ENCODE data around the gene XRCC5. TPM values are rescaled to one million over a fixed set of nuclear protein-coding genes. Genes with fewer than 3 reads are reported as not detected.

The XRCC5 gene
- total RNA-seq, 1 experiment from 2014 or later = 322 TPM

- BruUV-seq (replicated peaks) = TSS peak; percentile 0
- Histone ChIP-seq H3K27me3 (ENCODE audit: control insufficient read depth, insufficient read depth, low read length) (no peaks in the 10 kb centered on the region), H3K4me3 (ENCODE audit: low read depth in 2 of 2, low read length in 2 of 2) (no peak overlapping the region), H3K9me3 (ENCODE audit: control insufficient read depth, insufficient read depth, low read depth, low read length) (no peaks in the 10 kb centered on the region), H3K4me1 (ENCODE audit: control insufficient read depth, insufficient read depth, low read length) (no peaks in the 10 kb centered on the region; the same call in 1 of the 2 replicates), H3K27ac (ENCODE audit: low read length) (no peak overlapping the region), H3K36me3 (ENCODE audit: control insufficient read depth, insufficient read depth, low read length) (peaks cover 82% of the 10 kb centered on the region)
- in situ Hi-C loops (cut with HindIII; ENCODE audit: low pct_unique_long_range_greater_than_20kb, low sequenced_read_pairs) (no loop called here), intact Hi-C loops (cut with micrococcal nuclease; ENCODE audit: unreplicated experiment) (no loop called here)
- POLR2A ChIA-PET = no interaction called here
- TF ChIP-seq SIN3A (IDR thresholded peaks at IDR 0.05; ENCODE audit: borderline replicate concordance, insufficient read depth, low read depth, low read length) = no peak
- TF ChIP-seq POLR2AphosphoS5 (IDR thresholded peaks at IDR 0.05; ENCODE audit: low read depth, low read length) = no peak
- TF ChIP-seq REST (IDR thresholded peaks at IDR 0.05; ENCODE audit: insufficient read depth in 1 of 2, low read depth in 2 of 2, low read length in 1 of 2) = no peak
- no peak for TF ChIP-seq CTCF (IDR thresholded peaks at IDR 0.05)
- TF ChIP-seq TCF7L2 (IDR thresholded peaks at IDR 0.05; ENCODE audit: low read depth, low read length) = no peak
- ATAC-seq (no peak), DNase-seq (ENCODE audit: low read depth, low spot score) (no peak)
- CTCF ChIA-PET = no interaction called here
Observed at GRCh38 chr2:216131175-216131926, 22.2 kb downstream of the XRCC5 start.

GRCh38 chr2:216132585-216132984, 23.4 kb downstream of the XRCC5 start:
- intact Hi-C loops (cut with micrococcal nuclease; ENCODE audit: unreplicated experiment) = no loop called here
- CTCF ChIA-PET = no interaction called here

More at GRCh38 chr2:216132585-216132984, 23.4 kb downstream of the XRCC5 start:
- Histone ChIP-seq H3K36me3 (ENCODE audit: control insufficient read depth, insufficient read depth, low read length) (peaks cover 83% of the 10 kb centered on the region), H3K27ac (ENCODE audit: low read length) (no peak overlapping the region), H3K4me1 (ENCODE audit: control insufficient read depth, insufficient read depth, low read length) (no peaks in the 10 kb centered on the region; the same call in 1 of the 2 replicates), H3K27me3 (ENCODE audit: control insufficient read depth, insufficient read depth, low read length) (no peaks in the 10 kb centered on the region), H3K4me3 (ENCODE audit: low read depth in 2 of 2, low read length in 2 of 2) (no peak overlapping the region), H3K9me3 (ENCODE audit: control insufficient read depth, insufficient read depth, low read depth, low read length) (no peaks in the 10 kb centered on the region)
- POLR2A ChIA-PET = no interaction called here
- in situ Hi-C loops (cut with HindIII; ENCODE audit: low pct_unique_long_range_greater_than_20kb, low sequenced_read_pairs) = no loop called here
- BruUV-seq (replicated peaks) = no TSS peak
- no peak for DNase-seq (ENCODE audit: low read depth, low spot score)
- TF ChIP-seq SIN3A (IDR thresholded peaks at IDR 0.05; ENCODE audit: borderline replicate concordance, insufficient read depth, low read depth, low read length) (no peak), CTCF (IDR thresholded peaks at IDR 0.05) (no peak), REST (IDR thresholded peaks at IDR 0.05; ENCODE audit: insufficient read depth in 1 of 2, low read depth in 2 of 2, low read length in 1 of 2) (no peak)
- ATAC-seq = no peak
